T-cell (primary cell): ENCODE results near the gene DNAJC11. TPM values are rescaled to one million over a fixed set of nuclear protein-coding genes. Genes with fewer than 3 reads are reported as not detected.
"Not testable (repeated sequence)": the region's sequence is repeated elsewhere in the genome, so short reads cannot be mapped to it uniquely, and the experiment has no call there.

Experiments
- ATAC-seq, 4 experiments: fragments of 200-7000 bp in 3 of 4; fragments of 150-1000 bp in 1 of 4; cut with Tn5 transposase; replicated peaks in 1 of 4; 1 replicate in 3 of 4; 2 replicates in 1 of 4; pipeline ENCODE4 v1.10.0; 2021; ENCODE audit warnings: moderate library complexity in 3 of 4, mild to moderate bottlenecking in 2 of 4, moderate number of reproducible peaks in 1 of 4
- CTCF ChIA-PET, 2 donors: fragments of 300-600 bp; sonication (Branson Sonifier 250); formaldehyde crosslinking; loops; one replicate each; lab custom pipeline; 2022; ENCODE audit warnings: antibody characterized with exemption in 2 of 2; lab: Charles Lee
- POLR2A ChIA-PET, 2 donors: fragments of 300-600 bp; sonication (Branson Sonifier 250); formaldehyde crosslinking; loops; one replicate each; lab custom pipeline; 2022; ENCODE audit warnings: antibody characterized with exemption in 2 of 2; lab: Charles Lee
- DNase-seq, 35 experiments: peaks; one replicate each; pipeline versions ENCODE4 v3.0.0 to v3.0.0-alpha.2; 2013 to 2023
- H3K27ac ChIP-seq: one replicate; pipeline ENCODE4 v1.5.1; 2013; ENCODE audit warnings: low read length
- H3K27me3 ChIP-seq, 2 experiments: replicated peaks in 1 of 2; 1 replicate in 1 of 2; 2 replicates in 1 of 2; pipeline versions ENCODE4 v1.6.1 to v1.7.0; 2013; ENCODE audit warnings: low read length in 1 of 2, mixed read lengths in 1 of 2; ENCODE audit not compliant: control insufficient read depth in 2 of 2, insufficient read depth in 2 of 2; ENCODE audit errors: extremely low read depth in 1 of 2
- H3K36me3 ChIP-seq, 2 donors: 1 replicate in 1 of 2; 2 replicates in 1 of 2; pipeline versions ENCODE4 v1.6.1 to v1.7.0; 2013; ENCODE audit warnings: low read length in 1 of 2; ENCODE audit not compliant: control insufficient read depth in 2 of 2, insufficient read depth in 1 of 2; ENCODE audit errors: extremely low read depth in 1 of 2
- H3K4me1 ChIP-seq, 2 experiments: 1 replicate in 1 of 2; 2 replicates in 1 of 2; pipeline versions ENCODE4 v1.6.1 to v1.7.0; 2013; ENCODE audit warnings: low read length in 2 of 2, mixed read lengths in 1 of 2; ENCODE audit not compliant: insufficient read depth in 2 of 2, control insufficient read depth in 1 of 2; ENCODE audit errors: extremely low read depth in 1 of 2
- H3K4me3 ChIP-seq, 2 donors: 1 replicate in 1 of 2; 2 replicates in 1 of 2; pipeline versions ENCODE4 v1.5.1 to v1.7.0; 2013; ENCODE audit warnings: mild to moderate bottlenecking in 2 of 2, low read length in 1 of 2, moderate library complexity in 1 of 2; ENCODE audit not compliant: control insufficient read depth in 1 of 2; ENCODE audit errors: extremely low read depth in 1 of 2
- H3K9me3 ChIP-seq: 2 replicates; pipeline ENCODE4 v1.7.0; 2013
- H3K27ac Mint-ChIP-seq, 2 donors: one replicate each; pipeline ENCODE4 v1.8.0; 2020 to 2021; ENCODE audit warnings: mild to moderate bottlenecking in 2 of 2, mixed read lengths in 2 of 2
- H3K27me3 Mint-ChIP-seq, 2 donors: one replicate each; pipeline ENCODE4 v1.8.0; 2021 to 2022; ENCODE audit warnings: mixed read lengths in 2 of 2
- H3K36me3 Mint-ChIP-seq: one replicate; pipeline ENCODE4 v1.8.0; 2021; ENCODE audit warnings: mixed read lengths
- H3K4me1 Mint-ChIP-seq, 3 donors: one replicate each; pipeline ENCODE4 v1.8.0; 2020 to 2022; ENCODE audit warnings: mixed read lengths in 3 of 3, mild to moderate bottlenecking in 1 of 3
- H3K4me3 Mint-ChIP-seq, 3 donors: one replicate each; pipeline ENCODE4 v1.8.0; 2020 to 2022; ENCODE audit warnings: mild to moderate bottlenecking in 3 of 3, mixed read lengths in 3 of 3, moderate library complexity in 3 of 3
- H3K9me3 Mint-ChIP-seq, 3 donors: one replicate each; pipeline ENCODE4 v1.8.0; 2020 to 2022; ENCODE audit warnings: mixed read lengths in 3 of 3
- WGBS: methylation state at CpG from one replicate; pipeline ENCODE4 v1.1.5; 2013; ENCODE audit warnings: missing lambda C conversion rate; ENCODE audit not compliant: insufficient coverage; 5-methylcytosine and 5-hydroxymethylcytosine counted together
- total RNA-seq, 35 experiments: library from RNA in 6 of 35; stranded (reverse) in 6 of 35; fragments of 120-200 nt in 1 of 35; gene quantifications; one replicate each; pipeline versions ENCODE4 v1.2.1 to v1.2.4 and lab custom pipeline; 2013 to 2026

DNAJC11 gene
- total RNA-seq, 5 donors from 2014 or later (not counting 1 experiment from before 2014, with no cell fraction given), result 38.5 to 45.2 (median 42.1) TPM

DNA sequence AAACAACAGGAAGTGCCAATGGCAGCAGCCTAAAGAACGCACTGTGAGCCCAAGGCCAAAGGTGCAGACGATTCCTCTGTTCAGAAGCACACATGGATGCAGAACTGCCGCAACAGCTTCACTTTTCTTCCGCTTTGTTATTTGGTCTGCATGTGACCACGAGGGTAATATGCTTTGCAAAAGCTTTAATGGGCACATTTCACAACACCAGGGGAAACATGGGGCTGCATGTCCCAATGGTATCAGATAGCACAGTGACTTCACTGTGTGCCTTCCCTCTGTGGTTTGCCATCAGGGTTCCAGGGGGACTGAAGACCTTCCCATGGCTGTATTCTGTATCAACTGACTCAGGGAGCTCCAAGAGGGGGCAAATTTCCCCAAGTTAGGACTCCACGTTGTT, 48.6 kb downstream of the DNAJC11 start:
- Histone ChIP-seq H3K9me3 (no peaks in the 10 kb centered on the region), H3K4me3 (no peak overlapping the region), H3K36me3 (peaks cover 12 to 29% of the 10 kb centered on the region in 2 donors), H3K4me1 (peaks cover 3% of the 10 kb centered on the region in 2 experiments), H3K27me3 (no peaks in the 10 kb centered on the region), H3K27ac (no peak overlapping the region)
- H3K4me3 Mint-ChIP-seq, result no peak overlapping the region
- ATAC-seq (no peak), DNase-seq (no peak)
- no peak overlapping the region for H3K27ac Mint-ChIP-seq
- no peaks in the 10 kb centered on the region for H3K9me3 Mint-ChIP-seq
- POLR2A ChIA-PET, result no interaction called here
- peaks cover 3 to 8% (median 7%) of the 10 kb centered on the region in 3 donors for H3K4me1 Mint-ChIP-seq
- WGBS, result 93% methylated on average over 4 of the region's 6 CpGs
- H3K36me3 Mint-ChIP-seq, result peaks cover 23% of the 10 kb centered on the region
- CTCF ChIA-PET, result no interaction called here
- H3K27me3 Mint-ChIP-seq, result no peaks in the 10 kb centered on the region

DNA sequence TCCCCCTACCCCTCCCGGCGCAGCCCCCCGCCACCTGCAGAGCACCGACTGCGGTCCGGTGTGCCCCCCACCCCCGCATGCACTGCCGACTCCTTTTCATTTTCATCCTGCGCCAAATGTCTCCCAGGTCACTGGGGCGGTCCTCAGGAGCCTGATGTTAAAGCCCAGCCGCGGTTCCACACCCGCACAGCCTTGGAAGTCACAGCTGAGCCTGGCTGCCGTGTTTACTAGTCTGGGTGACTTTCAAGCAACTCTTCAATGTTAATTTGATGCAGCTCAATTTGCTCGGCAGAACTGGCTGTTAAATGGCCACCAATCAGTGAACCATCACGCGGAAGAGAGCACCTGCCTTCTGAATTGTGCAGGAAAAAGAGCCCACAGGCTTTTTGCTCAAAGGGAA, 49.7 kb downstream of the DNAJC11 start:
- peaks cover 12 to 29% of the 10 kb centered on the region in 2 donors for H3K36me3 ChIP-seq
- H3K36me3 Mint-ChIP-seq, result peaks cover 21% of the 10 kb centered on the region
- H3K4me1 ChIP-seq, result peaks cover under 1 to 2% of the 10 kb centered on the region in 2 experiments
- H3K27ac ChIP-seq, result no peak overlapping the region
- H3K9me3 ChIP-seq, result no peaks in the 10 kb centered on the region
- H3K27me3 Mint-ChIP-seq, result no peaks in the 10 kb centered on the region
- H3K4me3 Mint-ChIP-seq, result no peak overlapping the region
- no peaks in the 10 kb centered on the region for H3K9me3 Mint-ChIP-seq
- H3K4me3 ChIP-seq, result no peak overlapping the region
- H3K27me3 ChIP-seq, result no peaks in the 10 kb centered on the region
- POLR2A ChIA-PET, result interaction anchor here in 1 of 2 donors (0.5 kb wide), 1 partner anchor 190 kb away, joined by 5 read pairs; no protein-coding TSS in a partner anchor
- ATAC-seq (no peak), DNase-seq (no peak)
- peaks cover 0 to 2% (median 2%) of the 10 kb centered on the region in 3 donors for H3K4me1 Mint-ChIP-seq
- H3K27ac Mint-ChIP-seq, result no peak overlapping the region
- CTCF ChIA-PET, result interaction anchor here in 1 of 2 donors (0.6 kb wide), 1 partner anchor 101 kb away, joined by 6 read pairs; no protein-coding TSS in a partner anchor
- WGBS, result 96% methylated on average over 15 of the region's 17 CpGs

DNA sequence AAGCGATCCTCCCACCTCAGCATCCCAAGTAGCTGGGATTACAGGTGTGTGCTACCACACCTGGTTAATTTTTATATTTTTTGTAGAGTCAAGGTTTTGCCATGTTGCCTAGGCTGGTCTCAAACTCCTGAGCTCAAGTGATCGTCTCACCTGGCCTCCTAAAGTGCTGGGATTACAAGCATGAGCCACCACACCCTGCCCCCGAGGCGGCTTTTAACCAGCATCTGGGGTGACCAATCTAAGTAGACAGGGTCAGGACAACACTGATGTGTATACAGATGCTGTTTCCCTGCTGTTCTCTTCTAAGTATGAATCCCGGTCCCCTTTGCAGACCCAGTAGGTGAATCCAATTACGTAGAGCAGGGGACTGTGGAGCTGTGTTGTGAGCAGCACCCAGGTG, 53.1 kb downstream of the DNAJC11 start:
- POLR2A ChIA-PET, result no interaction called here
- H3K4me3 ChIP-seq, result no peak overlapping the region
- ATAC-seq (no peak), DNase-seq (no peak)
- H3K36me3 Mint-ChIP-seq, result peaks cover 21% of the 10 kb centered on the region
- H3K9me3 ChIP-seq, result no peaks in the 10 kb centered on the region
- no peak overlapping the region for H3K27ac Mint-ChIP-seq
- CTCF ChIA-PET, result interaction anchor here (0.6 to 1.2 kb wide), 3 partner anchors 53 to 254 kb away, joined by 3 to 5 read pairs (median 3); partner anchors contain the start of gene DNAJC11 (in 1 of the 2)
- WGBS, result 78% methylated on average over 4 of the region's 6 CpGs
- no peak overlapping the region for H3K27ac ChIP-seq
- H3K36me3 ChIP-seq, result peaks cover 15 to 35% of the 10 kb centered on the region in 2 donors
- H3K4me1 Mint-ChIP-seq, result no peaks in the 10 kb centered on the region
- H3K9me3 Mint-ChIP-seq, result no peaks in the 10 kb centered on the region
- H3K27me3 ChIP-seq, result no peaks in the 10 kb centered on the region
- no peak overlapping the region for H3K4me3 Mint-ChIP-seq
- no peaks in the 10 kb centered on the region for H3K4me1 ChIP-seq
- no peaks in the 10 kb centered on the region for H3K27me3 Mint-ChIP-seq

DNA sequence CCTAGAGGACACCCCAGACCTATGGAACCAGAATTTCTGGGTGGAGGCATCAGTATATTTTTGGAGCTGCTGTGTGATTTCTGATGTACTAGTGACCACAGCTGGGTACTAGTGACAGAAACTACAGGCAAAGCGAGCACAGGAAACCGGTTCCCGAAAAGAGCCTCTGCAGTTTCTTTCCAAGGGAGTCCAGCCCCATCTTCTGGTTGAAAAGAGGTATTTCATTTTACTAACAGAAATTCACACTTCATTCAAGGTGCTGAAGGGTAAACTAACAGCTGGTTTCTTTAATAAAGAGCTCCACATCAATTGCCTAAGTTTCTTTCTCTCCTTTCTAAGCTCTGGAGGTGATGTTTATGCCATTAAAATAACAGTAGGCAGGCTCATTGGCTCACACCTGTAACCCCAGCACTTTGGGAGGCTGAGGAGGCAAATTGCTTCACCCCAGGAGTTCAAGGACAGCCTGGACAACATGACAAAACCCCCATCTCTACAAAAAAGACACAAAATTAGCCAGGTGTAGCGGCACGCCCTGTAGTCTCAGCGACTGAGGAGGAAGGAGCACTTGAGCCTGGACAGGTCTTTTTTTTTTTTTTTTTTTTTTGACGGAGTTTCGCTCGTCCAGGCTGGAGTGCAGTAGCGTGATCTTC, 55.0 kb downstream of the DNAJC11 start:
- Mint-ChIP-seq H3K4me1 (no peaks in the 10 kb centered on the region), H3K36me3 (peaks cover 20% of the 10 kb centered on the region), H3K9me3 (no peaks in the 10 kb centered on the region), H3K27me3 (no peaks in the 10 kb centered on the region), H3K4me3 (no peak overlapping the region), H3K27ac (no peak overlapping the region)
- ATAC-seq (peak; percentile 48 to 58 (median 55)), DNase-seq (peak in 22 of 35 experiments; percentile 5 to 66 (median 22))
- Histone ChIP-seq H3K36me3 (peaks cover 9 to 17% of the 10 kb centered on the region in 2 donors), H3K4me1 (no peaks in the 10 kb centered on the region), H3K9me3 (no peaks in the 10 kb centered on the region), H3K27me3 (no peaks in the 10 kb centered on the region), H3K4me3 (no peak overlapping the region), H3K27ac (no peak overlapping the region)
- ChIA-PET CTCF (interaction anchor here (0.5 to 2.5 kb wide), 8 partner anchors 8 to 250 kb away, joined by 3 to 10 read pairs (median 4); partner anchors contain the start of genes NOL9 (in 2 of the 2) and TAS1R1 (in 1 of the 2)), POLR2A (no interaction called here)
- WGBS, result 88% methylated on average over 4 of the region's 10 CpGs

DNA sequence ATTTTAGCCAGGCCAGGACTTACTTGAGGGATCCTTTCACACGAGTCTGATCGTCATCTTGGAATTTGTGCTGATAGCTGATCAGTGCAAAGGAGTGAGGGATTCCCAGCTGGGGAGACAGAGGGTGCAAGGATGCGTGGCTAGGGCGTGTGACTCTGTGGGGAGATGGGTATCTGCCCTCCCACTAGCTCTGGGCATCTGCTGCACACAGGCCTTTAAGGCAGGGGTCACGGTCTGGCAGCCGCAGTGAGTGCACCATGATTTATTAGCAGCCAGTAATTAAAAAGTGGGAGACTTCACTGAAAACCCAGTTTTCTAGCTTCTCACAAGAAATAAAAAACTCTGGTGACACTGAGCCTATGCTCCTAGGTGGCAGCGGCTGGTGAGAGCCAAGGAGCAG, 56.6 kb downstream of the DNAJC11 start:
- Mint-ChIP-seq H3K27me3 (no peaks in the 10 kb centered on the region), H3K9me3 (no peaks in the 10 kb centered on the region), H3K36me3 (peaks cover 18% of the 10 kb centered on the region), H3K4me1 (no peaks in the 10 kb centered on the region), H3K4me3 (no peak overlapping the region), H3K27ac (no peak overlapping the region)
- Histone ChIP-seq H3K4me1 (no peaks in the 10 kb centered on the region), H3K36me3 (peaks cover 9 to 21% of the 10 kb centered on the region in 2 donors), H3K27me3 (no peaks in the 10 kb centered on the region), H3K9me3 (no peaks in the 10 kb centered on the region), H3K27ac (no peak overlapping the region), H3K4me3 (no peak overlapping the region)
- ChIA-PET POLR2A (interaction anchor here in 1 of 2 donors (0.6 to 1.0 kb wide), 2 partner anchors 38 to 47 kb away, joined by 3 to 4 read pairs; no protein-coding TSS in a partner anchor), CTCF (interaction anchor here (0.6 to 2.5 kb wide), 3 partner anchors 70 to 159 kb away, joined by 4 to 8 read pairs (median 5); partner anchors contain the start of gene PLEKHG5 (in 1 of the 2))
- ATAC-seq, result no peak
- 91% methylated on average over 5 of the region's 7 CpGs for WGBS
- DNase-seq, result no peak

DNA sequence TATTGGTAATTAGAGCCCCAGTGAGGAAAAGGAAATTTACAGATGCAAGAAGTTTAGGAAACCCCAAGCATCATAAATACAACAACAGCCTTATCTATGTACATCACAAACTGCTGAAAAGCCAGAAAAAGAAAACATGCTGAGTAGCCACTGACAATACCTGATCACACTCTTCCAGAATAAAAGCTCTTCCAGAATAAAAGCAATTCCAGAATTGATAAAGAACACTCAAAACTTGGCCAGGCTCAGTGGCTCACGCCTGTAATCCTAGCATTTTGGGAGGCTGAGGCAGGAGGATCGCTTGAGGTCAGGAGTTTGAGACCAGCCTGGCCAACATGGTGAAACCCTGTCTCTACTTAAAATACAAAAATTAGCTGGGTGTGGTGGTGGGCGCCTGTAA, 60.7 kb downstream of the DNAJC11 start:
- H3K36me3 ChIP-seq, result peaks cover 17 to 53% of the 10 kb centered on the region in 2 donors
- H3K27ac ChIP-seq, H3K27me3 ChIP-seq, H3K9me3 Mint-ChIP-seq, H3K4me1 Mint-ChIP-seq, H3K9me3 ChIP-seq, H3K4me1 ChIP-seq, H3K4me3 ChIP-seq, H3K27ac Mint-ChIP-seq, POLR2A ChIA-PET, H3K27me3 Mint-ChIP-seq, H3K4me3 Mint-ChIP-seq, DNase-seq, ATAC-seq: not testable (repeated sequence)
- H3K36me3 Mint-ChIP-seq, result peaks cover 28% of the 10 kb centered on the region
- CTCF ChIA-PET, result interaction anchor here (0.6 to 1.1 kb wide), 3 partner anchors 41 to 155 kb away, joined by 3 read pairs; no protein-coding TSS in a partner anchor
- WGBS, result no CpG with 5 or more reads among the region's 3 CpGs
